Measurements from ENCODE around the gene SBF2.

Gene SBF2

DNA sequence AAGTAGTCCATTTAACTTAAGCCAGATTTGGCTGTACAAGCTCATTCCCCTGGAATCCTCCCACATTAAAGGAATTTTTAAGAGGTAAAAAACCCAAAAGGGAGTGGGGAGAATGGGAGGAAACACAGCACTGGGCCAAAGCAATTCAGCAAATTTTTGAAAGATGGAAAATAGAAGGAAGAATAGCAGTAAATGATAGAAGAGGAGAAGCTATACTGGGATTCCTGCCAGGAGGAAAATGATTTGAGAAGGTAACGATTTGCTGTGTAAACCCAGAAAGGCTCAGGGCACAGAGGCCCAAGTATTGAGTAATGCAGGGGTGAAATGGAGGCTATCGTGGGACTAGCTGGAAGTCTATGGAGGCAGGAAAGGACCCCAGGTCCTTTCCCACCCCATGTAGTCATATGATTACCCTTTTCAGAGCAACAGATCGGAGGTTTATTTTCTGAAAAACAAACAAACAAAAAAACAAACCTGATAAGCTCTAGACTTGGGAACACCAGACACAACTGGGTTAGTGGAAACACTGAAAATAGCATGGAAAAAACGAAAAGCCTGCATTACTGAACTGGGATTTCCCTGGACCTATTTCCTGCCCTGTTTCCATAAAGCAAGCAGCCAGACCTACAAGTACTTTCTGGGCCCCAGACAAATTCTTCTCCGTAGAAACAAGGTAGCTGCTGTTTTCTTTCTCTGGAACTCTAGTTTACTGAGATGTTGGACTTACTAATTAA lies 490.2 kb downstream of the SBF2 start:
- no peak overlapping the region for H3K27ac ChIP-seq (ENCODE audit: low read length)

DNA sequence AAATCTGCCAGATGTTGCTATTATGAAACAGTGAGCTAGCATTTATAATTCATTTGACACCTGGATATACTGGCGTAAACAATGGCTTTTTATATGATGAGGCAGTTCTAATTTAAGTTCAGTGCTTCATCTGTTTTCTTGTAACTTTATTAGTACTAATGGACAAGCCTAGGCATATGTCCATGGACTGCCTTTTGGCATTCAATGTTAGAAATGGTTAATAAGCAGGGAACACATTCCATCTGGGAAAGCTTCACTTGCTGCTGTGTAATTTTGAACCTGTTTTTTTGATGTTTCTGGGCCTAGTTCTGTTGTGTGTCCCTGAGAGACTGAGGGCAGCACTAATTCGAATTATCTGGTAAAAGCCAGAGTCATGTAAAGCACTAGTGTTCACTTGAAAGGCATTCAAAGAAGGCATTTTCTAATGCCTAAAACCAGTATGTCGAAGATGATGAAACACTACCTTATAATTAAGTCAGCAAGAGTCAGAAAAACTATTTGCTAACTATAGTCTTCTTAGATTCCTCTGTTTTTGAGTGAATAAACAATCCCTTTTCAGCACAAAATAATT lies 491.6 kb downstream of the SBF2 start:
- no peaks in the 10 kb centered on the region for H3K27me3 ChIP-seq (replicated peaks; ENCODE audit: insufficient read depth, low read length)
- no peak overlapping the region for H3K9ac ChIP-seq (ENCODE audit: low read length)
- no peak overlapping the region for H3K4me2 ChIP-seq (ENCODE audit: low read depth, low read length)
- no peaks in the 10 kb centered on the region for H3K79me2 ChIP-seq (ENCODE audit: low read length)
- no peaks in the 10 kb centered on the region for H4K20me1 ChIP-seq (ENCODE audit: insufficient read depth, low read length)
- H3K9me3 ChIP-seq (replicated peaks; ENCODE audit: insufficient read depth, low read length), result no peaks in the 10 kb centered on the region
- H3K4me3 ChIP-seq (ENCODE audit: low read length), result no peak overlapping the region
- H3K9me2 ChIP-seq (replicated peaks; ENCODE audit: insufficient read depth, low read length), result no peaks in the 10 kb centered on the region
- no peak for DNase-seq
- no peak for TF ChIP-seq EZH2phosphoT487 (IDR thresholded peaks at IDR 0.05; ENCODE audit: low read length)
- no peak for TF ChIP-seq EZH2 (optimal IDR thresholded peaks at IDR 0.05; ENCODE audit: low read depth, low read length)
- TF ChIP-seq, protein P1, sequence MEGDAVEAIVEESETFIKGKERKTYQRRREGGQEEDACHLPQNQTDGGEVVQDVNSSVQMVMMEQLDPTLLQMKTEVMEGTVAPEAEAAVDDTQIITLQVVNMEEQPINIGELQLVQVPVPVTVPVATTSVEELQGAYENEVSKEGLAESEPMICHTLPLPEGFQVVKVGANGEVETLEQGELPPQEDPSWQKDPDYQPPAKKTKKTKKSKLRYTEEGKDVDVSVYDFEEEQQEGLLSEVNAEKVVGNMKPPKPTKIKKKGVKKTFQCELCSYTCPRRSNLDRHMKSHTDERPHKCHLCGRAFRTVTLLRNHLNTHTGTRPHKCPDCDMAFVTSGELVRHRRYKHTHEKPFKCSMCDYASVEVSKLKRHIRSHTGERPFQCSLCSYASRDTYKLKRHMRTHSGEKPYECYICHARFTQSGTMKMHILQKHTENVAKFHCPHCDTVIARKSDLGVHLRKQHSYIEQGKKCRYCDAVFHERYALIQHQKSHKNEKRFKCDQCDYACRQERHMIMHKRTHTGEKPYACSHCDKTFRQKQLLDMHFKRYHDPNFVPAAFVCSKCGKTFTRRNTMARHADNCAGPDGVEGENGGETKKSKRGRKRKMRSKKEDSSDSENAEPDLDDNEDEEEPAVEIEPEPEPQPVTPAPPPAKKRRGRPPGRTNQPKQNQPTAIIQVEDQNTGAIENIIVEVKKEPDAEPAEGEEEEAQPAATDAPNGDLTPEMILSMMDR (IDR thresholded peaks at IDR 0.05; ENCODE audit: low read length), result no peak
- H2AFZ ChIP-seq (ENCODE audit: low read length), result no peak overlapping the region
- no peaks in the 10 kb centered on the region for H3F3A ChIP-seq (ENCODE audit: insufficient read depth, low read length)
- no peak overlapping the region for H3K27ac ChIP-seq (ENCODE audit: low read length)
- H3K36me3 ChIP-seq (replicated peaks; ENCODE audit: insufficient read depth, low read length), result no peaks in the 10 kb centered on the region
- no peaks in the 10 kb centered on the region for H3K4me1 ChIP-seq (ENCODE audit: low read length)

More for the DNA sequence above, 490.2 kb downstream of the SBF2 start:
- TF ChIP-seq EZH2 (optimal IDR thresholded peaks at IDR 0.05; ENCODE audit: low read depth, low read length) (no peak), EZH2phosphoT487 (IDR thresholded peaks at IDR 0.05; ENCODE audit: low read length) (no peak)
- TF ChIP-seq, protein P1 (IDR thresholded peaks at IDR 0.05; ENCODE audit: low read length), result no peak
- Histone ChIP-seq H3K9me3 (replicated peaks; ENCODE audit: insufficient read depth, low read length) (no peaks in the 10 kb centered on the region), H3K79me2 (ENCODE audit: low read length) (no peaks in the 10 kb centered on the region), H3K4me2 (ENCODE audit: low read depth, low read length) (no peak overlapping the region), H4K20me1 (ENCODE audit: insufficient read depth, low read length) (no peaks in the 10 kb centered on the region), H3K9me2 (replicated peaks; ENCODE audit: insufficient read depth, low read length) (no peaks in the 10 kb centered on the region), H3K27me3 (replicated peaks; ENCODE audit: insufficient read depth, low read length) (no peaks in the 10 kb centered on the region), H3K36me3 (replicated peaks; ENCODE audit: insufficient read depth, low read length) (no peaks in the 10 kb centered on the region), H3K9ac (ENCODE audit: low read length) (no peak overlapping the region), H3K4me3 (ENCODE audit: low read length) (no peak overlapping the region), H3K4me1 (ENCODE audit: low read length) (no peaks in the 10 kb centered on the region), H2AFZ (ENCODE audit: low read length) (no peak overlapping the region), H3F3A (ENCODE audit: insufficient read depth, low read length) (no peaks in the 10 kb centered on the region)
- DNase-seq, result no peak

DNA sequence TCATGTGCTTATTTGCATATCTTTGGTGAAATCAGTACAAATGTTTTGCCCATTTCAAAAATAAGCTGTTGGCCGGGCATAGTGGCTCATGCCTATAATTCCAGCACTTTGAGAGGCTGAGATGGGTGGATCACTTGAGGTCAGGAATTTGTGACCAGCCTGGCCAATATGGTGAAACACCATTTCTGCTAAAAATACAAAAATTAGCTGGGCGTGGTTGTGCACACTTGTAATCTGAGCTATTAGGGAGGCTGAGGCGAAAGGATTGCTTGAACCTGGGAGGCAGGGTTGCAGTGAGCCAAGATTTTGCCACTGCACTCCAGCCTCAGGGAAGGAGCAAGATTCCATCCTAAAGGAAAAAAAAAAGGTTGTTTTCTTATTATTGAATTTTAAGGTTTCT lies 494.1 kb downstream of the SBF2 start:
- H3K27me3 ChIP-seq (replicated peaks; ENCODE audit: insufficient read depth, low read length), result no peaks in the 10 kb centered on the region
- H3F3A ChIP-seq (ENCODE audit: insufficient read depth, low read length), result no peaks in the 10 kb centered on the region
- no peaks in the 10 kb centered on the region for H3K36me3 ChIP-seq (replicated peaks; ENCODE audit: insufficient read depth, low read length)
- TF ChIP-seq, protein P1 (IDR thresholded peaks at IDR 0.05; ENCODE audit: low read length), result no peak
- no peak for TF ChIP-seq EZH2 (optimal IDR thresholded peaks at IDR 0.05; ENCODE audit: low read depth, low read length)
- no peaks in the 10 kb centered on the region for H3K9me2 ChIP-seq (replicated peaks; ENCODE audit: insufficient read depth, low read length)
- H3K9ac ChIP-seq (ENCODE audit: low read length), result no peak overlapping the region
- H3K4me3 ChIP-seq (ENCODE audit: low read length), result no peak overlapping the region
- no peak overlapping the region for H3K4me2 ChIP-seq (ENCODE audit: low read depth, low read length)
- no peak overlapping the region for H2AFZ ChIP-seq (ENCODE audit: low read length)
- H4K20me1 ChIP-seq (ENCODE audit: insufficient read depth, low read length), result no peaks in the 10 kb centered on the region
- H3K4me1 ChIP-seq (ENCODE audit: low read length), result no peaks in the 10 kb centered on the region
- H3K79me2 ChIP-seq (ENCODE audit: low read length), result no peaks in the 10 kb centered on the region
- no peaks in the 10 kb centered on the region for H3K9me3 ChIP-seq (replicated peaks; ENCODE audit: insufficient read depth, low read length)
- DNase-seq, result no peak
- no peak overlapping the region for H3K27ac ChIP-seq (ENCODE audit: low read length)
